PC-3 (cell line): Measurements from ENCODE around the gene DCTN5. TPM values are rescaled to one million over a fixed set of nuclear protein-coding genes. Genes with fewer than 3 reads are reported as not detected.
"Not testable (repeated sequence)": the region's sequence is repeated elsewhere in the genome, so short reads cannot be mapped to it uniquely, and the experiment has no call there.

Source experiments
- ATAC-seq: fragments of 200-7000 bp; cut with Tn5 transposase; 2 replicates; pipeline ENCODE4 v1.9.1; 2020; ENCODE audit warnings: mild to moderate bottlenecking, moderate library complexity
- BruUV-seq: library from RNA; stranded (reverse); fragments of 400-500 nt; replicated peaks from 2 replicates; lab custom pipeline; 2021; lab: Mats Ljungman, UMichigan
- CTCF ChIA-PET: fragments of 300-600 bp; sonication (Branson Sonifier 250); formaldehyde crosslinking; loops from one replicate; lab custom pipeline; 2022; ENCODE audit warnings: antibody characterized with exemption; lab: Charles Lee
- POLR2A ChIA-PET: fragments of 300-600 bp; sonication (Branson Sonifier 250); formaldehyde crosslinking; loops from one replicate; lab custom pipeline; 2022; ENCODE audit warnings: antibody characterized with exemption; ENCODE audit not compliant: unreplicated experiment; lab: Charles Lee
- DNase-seq: peaks from one replicate; pipeline ENCODE4 v3.0.0-alpha.2; 2015
- H2AFZ ChIP-seq: fragments of 300-600 bp; sonication (generic); 2 replicates; pipeline ENCODE4 v1.6.0; 2016; ENCODE audit warnings: antibody characterized with exemption, low read length
- H3F3A ChIP-seq: fragments of 300-600 bp; sonication (generic); one replicate; pipeline ENCODE4 v1.6.0; 2017; ENCODE audit warnings: antibody characterized with exemption, low read length, control low read depth, mild to moderate bottlenecking; ENCODE audit not compliant: unreplicated experiment
- H3K27ac ChIP-seq: fragments of 300-600 bp; sonication (generic); 2 replicates; pipeline ENCODE4 v1.5.1; 2016; ENCODE audit warnings: mild to moderate bottlenecking, low read length
- H3K27me3 ChIP-seq: fragments of 300-600 bp; sonication (generic); 2 replicates; pipeline ENCODE4 v1.6.1; 2016; ENCODE audit warnings: low read length, mixed read lengths
- H3K36me3 ChIP-seq: fragments of 300-600 bp; sonication (generic); 2 replicates; pipeline ENCODE4 v1.6.1; 2016; ENCODE audit warnings: low read depth, mixed run types, low read length, mixed read lengths
- H3K4me1 ChIP-seq: fragments of 300-600 bp; sonication (generic); 2 replicates; pipeline ENCODE4 v1.5.1; 2016; ENCODE audit warnings: low read length; ENCODE audit not compliant: insufficient read depth
- H3K4me2 ChIP-seq: fragments of 300-600 bp; sonication (generic); 2 replicates; pipeline ENCODE4 v1.6.0; 2016; ENCODE audit warnings: low read length
- H3K4me3 ChIP-seq: fragments of 300-600 bp; sonication (generic); 2 replicates; pipeline ENCODE4 v1.5.1; 2016; ENCODE audit warnings: mild to moderate bottlenecking, low read length, mixed read lengths
- H3K79me2 ChIP-seq: fragments of 300-600 bp; sonication (generic); 2 replicates; pipeline ENCODE4 v1.6.1; 2017; ENCODE audit warnings: low read length, mixed read lengths
- H3K9ac ChIP-seq: fragments of 300-600 bp; sonication (generic); 2 replicates; pipeline ENCODE4 v1.6.0; 2016; ENCODE audit warnings: mild to moderate bottlenecking, low read length
- H3K9me2 ChIP-seq: fragments of 300-600 bp; sonication (generic); replicated peaks from 2 replicates; pipeline ENCODE4 v1.6.1; 2016; ENCODE audit warnings: mixed run types, low read length, mixed read lengths
- H3K9me3 ChIP-seq: fragments of 300-600 bp; sonication (generic); 2 replicates; pipeline ENCODE4 v1.6.1; 2016; ENCODE audit warnings: low read length, mixed read lengths
- H4K20me1 ChIP-seq: fragments of 300-600 bp; sonication (generic); 2 replicates; pipeline ENCODE4 v1.6.1; 2016; ENCODE audit warnings: low read length, mixed read lengths
- CTCF ChIP-seq: fragments of 300-600 bp; sonication (generic); conservative IDR thresholded peaks from 2 replicates; pipeline ENCODE4 v1.5.1; 2017; ENCODE audit warnings: antibody characterized with exemption, low read depth, mild to moderate bottlenecking, low read length
- EZH2 ChIP-seq: fragments of 300-600 bp; sonication (generic); IDR thresholded peaks from one replicate; pipeline ENCODE4 v1.6.1; 2017; ENCODE audit warnings: antibody characterized with exemption, mild to moderate bottlenecking, low read length; ENCODE audit not compliant: unreplicated experiment
- EZH2phosphoT487 ChIP-seq: fragments of 300-600 bp; sonication (generic); IDR thresholded peaks from 2 replicates; pipeline ENCODE4 v1.6.1; 2018; ENCODE audit warnings: mild to moderate bottlenecking, antibody characterized with exemption, low read length, borderline replicate concordance
- intact Hi-C: fragments of 100-400 bp; cut with micrococcal nuclease; formaldehyde crosslinking; loops from 2 replicates; pipeline ENCODE4 v1.9.0; 2023
- total RNA-seq: library from RNA; depleted of rRNA; stranded (reverse); fragments of >200 nt; gene quantifications from 2 replicates; pipeline ENCODE4 v1.2.3, GENCODE V29; 2014

Gene DCTN5
- total RNA-seq, 1 experiment from 2014 or later: 29.1 TPM

GRCh38 chr16:23716484-23716883, 75.2 kb downstream of the DCTN5 start:
- POLR2A ChIA-PET: no interaction called here
- no peak overlapping the region for H3K9ac ChIP-seq
- H3K27me3 ChIP-seq: peaks cover 6% of the 10 kb centered on the region
- H3F3A ChIP-seq: no peaks in the 10 kb centered on the region
- no peaks in the 10 kb centered on the region for H3K9me2 ChIP-seq
- DNase-seq (no peak), ATAC-seq (no peak)
- H3K27ac ChIP-seq: no peak overlapping the region
- H3K9me3 ChIP-seq: no peaks in the 10 kb centered on the region
- no TSS peak for BruUV-seq
- H2AFZ ChIP-seq: no peak overlapping the region
- CTCF ChIA-PET: no interaction called here
- H3K36me3 ChIP-seq: no peaks in the 10 kb centered on the region
- intact Hi-C loops: no loop called here
- no peaks in the 10 kb centered on the region for H3K4me1 ChIP-seq
- H3K4me2 ChIP-seq: no peak overlapping the region
- no peaks in the 10 kb centered on the region for H4K20me1 ChIP-seq
- H3K4me3 ChIP-seq: no peak overlapping the region
- no peaks in the 10 kb centered on the region for H3K79me2 ChIP-seq
- TF ChIP-seq EZH2 (no peak), EZH2phosphoT487 (no peak), CTCF (no peak)

- H3K9me2 ChIP-seq, H3K9me3 ChIP-seq, POLR2A ChIA-PET, H3F3A ChIP-seq, H3K4me1 ChIP-seq, H3K27ac ChIP-seq, H2AFZ ChIP-seq, DNase-seq, BruUV-seq, H3K9ac ChIP-seq, H3K36me3 ChIP-seq, intact Hi-C loops, H3K4me3 ChIP-seq, H3K4me2 ChIP-seq, H3K27me3 ChIP-seq, H4K20me1 ChIP-seq, H3K79me2 ChIP-seq, CTCF ChIA-PET, ATAC-seq: not testable (repeated sequence)
Observed at GRCh38 chr16:23722613-23723240, 81.5 kb downstream of the DCTN5 start.

GRCh38 chr16:23724096-23724784, 83.0 kb downstream of the DCTN5 start:
- H3K79me2 ChIP-seq: no peaks in the 10 kb centered on the region
- no peak overlapping the region for H3K27ac ChIP-seq
- no peak overlapping the region for H3K4me2 ChIP-seq
- H3F3A ChIP-seq: no peaks in the 10 kb centered on the region
- no TSS peak for BruUV-seq
- H3K9ac ChIP-seq: no peak overlapping the region
- no peaks in the 10 kb centered on the region for H3K9me3 ChIP-seq
- H3K4me1 ChIP-seq: no peaks in the 10 kb centered on the region
- intact Hi-C loops: no loop called here
- H3K36me3 ChIP-seq: no peaks in the 10 kb centered on the region
- H4K20me1 ChIP-seq: no peaks in the 10 kb centered on the region
- no peak overlapping the region for H3K4me3 ChIP-seq
- no peak overlapping the region for H2AFZ ChIP-seq
- no peaks in the 10 kb centered on the region for H3K9me2 ChIP-seq
- DNase-seq (no peak), ATAC-seq (no peak)
- CTCF ChIA-PET: no interaction called here
- no peak for TF ChIP-seq EZH2phosphoT487
- no peak for TF ChIP-seq CTCF
- no peak for TF ChIP-seq EZH2
- no peaks in the 10 kb centered on the region for H3K27me3 ChIP-seq
- POLR2A ChIA-PET: no interaction called here
